Skeletal muscle tissue (tissue), 4 donors: ENCODE measurements around the gene GRAMD2A. TPM values are rescaled to one million over a fixed set of nuclear protein-coding genes. Genes with fewer than 3 reads are reported as not detected.

ENCODE experiments used
- H3K27ac ChIP-seq: one replicate; pipeline ENCODE4 v1.7.0; 2013; ENCODE audit warnings: mild to moderate bottlenecking, low read depth, low read length, inconsistent platforms
- H3K27me3 ChIP-seq, 3 donors: one replicate each; pipeline ENCODE4 v1.7.0; 2013; ENCODE audit warnings: low read length in 3 of 3; ENCODE audit not compliant: control insufficient read depth in 3 of 3, insufficient read depth in 3 of 3
- H3K36me3 ChIP-seq, 3 donors: one replicate each; pipeline ENCODE4 v1.7.0; 2013; ENCODE audit warnings: low read length in 3 of 3; ENCODE audit not compliant: control insufficient read depth in 3 of 3, insufficient read depth in 3 of 3
- H3K4me1 ChIP-seq, 3 donors: one replicate each; pipeline ENCODE4 v1.7.0; 2013; ENCODE audit warnings: low read length in 3 of 3, mild to moderate bottlenecking in 3 of 3; ENCODE audit not compliant: control insufficient read depth in 3 of 3, insufficient read depth in 3 of 3
- H3K4me3 ChIP-seq, 3 donors: one replicate each; pipeline ENCODE4 v1.7.0; 2013; ENCODE audit warnings: low read length in 3 of 3
- H3K9ac ChIP-seq, 3 donors: one replicate each; pipeline ENCODE4 v1.7.0; 2013; ENCODE audit warnings: low read length in 3 of 3, mild to moderate bottlenecking in 3 of 3, moderate library complexity in 2 of 3, low read depth in 1 of 3
- H3K9me3 ChIP-seq, 3 donors: one replicate each; pipeline ENCODE4 v1.7.0; 2013; ENCODE audit warnings: low read length in 3 of 3; ENCODE audit not compliant: control insufficient read depth in 3 of 3
- total RNA-seq: library from RNA; depleted of rRNA; stranded (reverse); fragments of >200 nt; gene quantifications from one replicate; pipeline ENCODE4 v1.2.3, GENCODE V29; 2014
- donor health status: Osteomylitis.

The GRAMD2A gene
- total RNA-seq, 1 donor from 2014 or later = 2.1 TPM

- Histone ChIP-seq H3K4me3 (no peak overlapping the region), H3K9ac (no peak overlapping the region), H3K36me3 (peaks cover 5 to 7% (median 5%) of the 10 kb centered on the region in 3 donors), H3K9me3 (no peaks in the 10 kb centered on the region), H3K27ac (no peak overlapping the region), H3K4me1 (peaks cover 6 to 19% (median 7%) of the 10 kb centered on the region in 3 donors), H3K27me3 (peaks cover 0 to 4% (median 3%) of the 10 kb centered on the region in 3 donors)
Measured at GRCh38 chr15:72193836-72194396, 3.7 kb downstream of the GRAMD2A start.

GRCh38 chr15:72192416-72192815, 5.2 kb downstream of the GRAMD2A start:
- no peaks in the 10 kb centered on the region for H3K36me3 ChIP-seq
- no peak overlapping the region for H3K27ac ChIP-seq
- no peak overlapping the region for H3K9ac ChIP-seq
- H3K27me3 ChIP-seq = peaks cover 0 to 4% (median 3%) of the 10 kb centered on the region in 3 donors
- H3K4me1 ChIP-seq = peaks cover 0 to 7% (median 0%) of the 10 kb centered on the region in 3 donors
- H3K9me3 ChIP-seq = no peaks in the 10 kb centered on the region
- H3K4me3 ChIP-seq = no peak overlapping the region

GRCh38 chr15:72189250-72189902, 8.2 kb downstream of the GRAMD2A start:
- peaks cover 0 to 4% (median 4%) of the 10 kb centered on the region in 3 donors for H3K4me1 ChIP-seq
- H3K9ac ChIP-seq = no peak overlapping the region
- H3K36me3 ChIP-seq = no peaks in the 10 kb centered on the region
- no peak overlapping the region for H3K27ac ChIP-seq
- no peak overlapping the region for H3K4me3 ChIP-seq
- H3K9me3 ChIP-seq = no peaks in the 10 kb centered on the region
- peaks cover 0 to 2% (median 0%) of the 10 kb centered on the region in 3 donors for H3K27me3 ChIP-seq

- Histone ChIP-seq H3K9ac (peak overlapping the region; percentile 27 to 72 (median 54)), H3K36me3 (no peaks in the 10 kb centered on the region), H3K27me3 (peaks cover 0 to 5% (median 4%) of the 10 kb centered on the region in 3 donors), H3K9me3 (no peaks in the 10 kb centered on the region), H3K4me1 (peaks cover 13 to 25% (median 18%) of the 10 kb centered on the region in 3 donors), H3K4me3 (peak overlapping the region; percentile 30 to 68 (median 65)), H3K27ac (no peak overlapping the region)
Measured at GRCh38 chr15:72184165-72184811, 13.3 kb downstream of the GRAMD2A start.

GRCh38 chr15:72183781-72184164, 13.8 kb downstream of the GRAMD2A start:
- Histone ChIP-seq H3K36me3 (no peaks in the 10 kb centered on the region), H3K27me3 (peaks cover 0 to 5% (median 4%) of the 10 kb centered on the region in 3 donors), H3K9me3 (no peaks in the 10 kb centered on the region), H3K9ac (peak overlapping the region; percentile 27 to 72 (median 54)), H3K4me3 (peak overlapping the region; percentile 17 to 68 (median 65)), H3K4me1 (peaks cover 13 to 25% (median 18%) of the 10 kb centered on the region in 3 donors), H3K27ac (no peak overlapping the region)

GRCh38 chr15:72182673-72183072, 14.9 kb downstream of the GRAMD2A start:
- Histone ChIP-seq H3K4me1 (peaks cover 13 to 25% (median 18%) of the 10 kb centered on the region in 3 donors), H3K27ac (no peak overlapping the region), H3K4me3 (no peak overlapping the region), H3K9me3 (no peaks in the 10 kb centered on the region), H3K9ac (no peak overlapping the region), H3K36me3 (no peaks in the 10 kb centered on the region), H3K27me3 (peaks cover 0 to 5% (median 4%) of the 10 kb centered on the region in 3 donors)

GRCh38 chr15:72182244-72182643, 15.3 kb downstream of the GRAMD2A start:
- H3K27me3 ChIP-seq = peaks cover 0 to 5% (median 4%) of the 10 kb centered on the region in 3 donors
- no peaks in the 10 kb centered on the region for H3K36me3 ChIP-seq
- no peak overlapping the region for H3K9ac ChIP-seq
- no peak overlapping the region for H3K4me3 ChIP-seq
- H3K27ac ChIP-seq = no peak overlapping the region
- H3K9me3 ChIP-seq = no peaks in the 10 kb centered on the region
- H3K4me1 ChIP-seq = peaks cover 13 to 25% (median 18%) of the 10 kb centered on the region in 3 donors

- H3K4me3 ChIP-seq = no peak overlapping the region
- no peaks in the 10 kb centered on the region for H3K36me3 ChIP-seq
- H3K9ac ChIP-seq = peak overlapping the region in 1 of 3 donors; percentile 8
- H3K4me1 ChIP-seq = peaks cover 13 to 25% (median 18%) of the 10 kb centered on the region in 3 donors
- no peaks in the 10 kb centered on the region for H3K9me3 ChIP-seq
- peaks cover 0 to 5% (median 4%) of the 10 kb centered on the region in 3 donors for H3K27me3 ChIP-seq
- no peak overlapping the region for H3K27ac ChIP-seq
Measured at GRCh38 chr15:72180761-72181324, 16.7 kb downstream of the GRAMD2A start.

GRCh38 chr15:72179950-72180581, 17.5 kb downstream of the GRAMD2A start:
- Histone ChIP-seq H3K9ac (no peak overlapping the region), H3K4me1 (peaks cover 13 to 25% (median 18%) of the 10 kb centered on the region in 3 donors), H3K36me3 (no peaks in the 10 kb centered on the region), H3K27ac (no peak overlapping the region), H3K9me3 (no peaks in the 10 kb centered on the region), H3K27me3 (peaks cover 0 to 5% (median 4%) of the 10 kb centered on the region in 3 donors), H3K4me3 (no peak overlapping the region)
